ENCODE data around the gene TUBB4B. TPM values are rescaled to one million over a fixed set of nuclear protein-coding genes. Genes with fewer than 3 reads are reported as not detected.

TUBB4B gene
- total RNA-seq, 5 donors from 2014 or later (not counting 1 experiment from before 2014, with no cell fraction given), result 50.6 to 118 (median 95.3) TPM

DNA sequence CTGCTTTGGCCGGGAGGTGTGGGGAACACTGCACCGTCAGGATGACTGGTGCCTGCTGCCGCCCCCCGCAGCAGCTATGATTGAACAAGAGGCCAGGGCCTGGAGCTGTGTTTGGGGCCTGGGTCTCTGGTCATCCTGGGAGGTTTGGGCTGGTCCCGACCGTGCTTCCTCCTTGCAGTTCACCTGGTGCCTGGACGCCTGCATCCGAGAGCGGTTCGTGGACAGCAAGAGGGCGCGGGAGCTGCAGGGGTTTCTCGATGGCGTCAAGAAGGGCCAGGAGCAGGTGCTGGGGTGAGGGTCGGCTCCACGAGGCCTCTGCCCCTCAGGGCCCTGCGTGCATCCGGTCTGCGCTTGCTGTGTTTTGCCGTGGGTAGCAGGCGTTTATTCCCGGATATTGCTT, 23.0 kb downstream of the TUBB4B start:
- H3K4me3 ChIP-seq (ENCODE audit: control insufficient read depth in 1 of 2, extremely low read depth in 1 of 2, low read length in 1 of 2), result no peak overlapping the region
- Mint-ChIP-seq H3K36me3 (peaks cover 20% of the 10 kb centered on the region), H3K27ac (no peak overlapping the region), H3K9me3 (no peaks in the 10 kb centered on the region), H3K4me1 (peaks cover 3 to 7% (median 6%) of the 10 kb centered on the region in 3 donors), H3K27me3 (no peaks in the 10 kb centered on the region), H3K4me3 (no peak overlapping the region)
- H3K27me3 ChIP-seq (replicated peaks in 1 of 2; ENCODE audit: control insufficient read depth in 2 of 2, extremely low read depth in 1 of 2, insufficient read depth in 2 of 2, low read length in 1 of 2), result no peaks in the 10 kb centered on the region
- H3K9me3 ChIP-seq, result no peaks in the 10 kb centered on the region
- WGBS (ENCODE audit: insufficient coverage), result 98% methylated on average over 22 of the region's 22 CpGs
- ChIA-PET CTCF (no interaction called here), POLR2A (interaction anchor here in 1 of 2 donors (0.6 kb wide), 1 partner anchor 101 kb away, joined by 3 read pairs; no protein-coding TSS in a partner anchor)
- H3K27ac ChIP-seq (ENCODE audit: low read length), result no peak overlapping the region
- H3K4me1 ChIP-seq (ENCODE audit: control insufficient read depth in 1 of 2, extremely low read depth in 1 of 2, insufficient read depth in 2 of 2, low read length in 2 of 2), result peaks cover 0 to 5% of the 10 kb centered on the region in 2 experiments
- DNase-seq, result no peak
- ATAC-seq (replicated peaks in 1 of 4), result no peak
- H3K36me3 ChIP-seq (ENCODE audit: control insufficient read depth in 2 of 2, extremely low read depth in 1 of 2, insufficient read depth in 1 of 2, low read length in 1 of 2), result peaks cover 17 to 42% of the 10 kb centered on the region in 2 donors

DNA sequence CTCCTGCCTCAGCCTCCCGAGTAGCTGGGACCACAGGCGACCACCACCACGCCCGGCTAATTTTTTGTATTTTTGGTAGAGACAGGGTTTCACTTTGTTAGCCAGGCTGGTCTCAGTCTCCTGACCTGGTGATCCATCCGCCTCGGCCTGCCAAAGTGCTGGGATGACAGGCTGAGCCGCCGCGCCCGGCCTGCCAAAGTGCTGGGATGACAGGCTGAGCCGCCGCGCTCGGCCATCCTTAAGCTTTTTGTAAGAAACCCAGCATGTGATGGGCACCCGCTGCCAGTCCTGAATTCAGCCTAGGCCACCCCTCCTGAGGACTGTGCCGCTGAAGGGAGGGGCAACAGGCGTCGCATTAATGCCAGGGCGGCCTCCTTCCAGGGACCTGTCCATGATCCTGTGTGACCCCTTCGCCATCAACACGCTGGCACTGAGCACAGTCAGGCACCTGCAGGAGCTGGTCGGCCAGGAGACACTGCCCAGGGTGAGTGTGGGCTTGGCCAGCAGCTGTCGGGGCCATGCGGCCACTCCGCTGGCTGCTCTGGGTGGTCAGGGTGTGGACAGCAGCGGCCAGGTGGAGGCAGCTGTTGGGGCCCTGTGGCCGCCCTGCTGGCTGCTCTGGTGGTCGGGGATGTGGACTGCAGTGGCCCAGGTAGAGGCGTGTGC, 24.5 kb downstream of the TUBB4B start:
- Mint-ChIP-seq H3K9me3 (no peaks in the 10 kb centered on the region), H3K27me3 (no peaks in the 10 kb centered on the region), H3K4me1 (peaks cover 7 to 16% (median 13%) of the 10 kb centered on the region in 3 donors), H3K27ac (no peak overlapping the region), H3K36me3 (peaks cover 25% of the 10 kb centered on the region), H3K4me3 (no peak overlapping the region)
- WGBS (ENCODE audit: insufficient coverage), result 94% methylated on average over 27 of the region's 29 CpGs
- ATAC-seq (replicated peaks in 1 of 4) (no peak), DNase-seq (no peak)
- H3K4me3 ChIP-seq (ENCODE audit: control insufficient read depth in 1 of 2, extremely low read depth in 1 of 2, low read length in 1 of 2), result no peak overlapping the region
- no peaks in the 10 kb centered on the region for H3K27me3 ChIP-seq (replicated peaks in 1 of 2; ENCODE audit: control insufficient read depth in 2 of 2, extremely low read depth in 1 of 2, insufficient read depth in 2 of 2, low read length in 1 of 2)
- peaks cover 18 to 46% of the 10 kb centered on the region in 2 donors for H3K36me3 ChIP-seq (ENCODE audit: control insufficient read depth in 2 of 2, extremely low read depth in 1 of 2, insufficient read depth in 1 of 2, low read length in 1 of 2)
- ChIA-PET POLR2A (no interaction called here), CTCF (no interaction called here)
- H3K4me1 ChIP-seq (ENCODE audit: control insufficient read depth in 1 of 2, extremely low read depth in 1 of 2, insufficient read depth in 2 of 2, low read length in 2 of 2), result peaks cover 0 to 6% of the 10 kb centered on the region in 2 experiments
- no peaks in the 10 kb centered on the region for H3K9me3 ChIP-seq
- no peak overlapping the region for H3K27ac ChIP-seq (ENCODE audit: low read length)

DNA sequence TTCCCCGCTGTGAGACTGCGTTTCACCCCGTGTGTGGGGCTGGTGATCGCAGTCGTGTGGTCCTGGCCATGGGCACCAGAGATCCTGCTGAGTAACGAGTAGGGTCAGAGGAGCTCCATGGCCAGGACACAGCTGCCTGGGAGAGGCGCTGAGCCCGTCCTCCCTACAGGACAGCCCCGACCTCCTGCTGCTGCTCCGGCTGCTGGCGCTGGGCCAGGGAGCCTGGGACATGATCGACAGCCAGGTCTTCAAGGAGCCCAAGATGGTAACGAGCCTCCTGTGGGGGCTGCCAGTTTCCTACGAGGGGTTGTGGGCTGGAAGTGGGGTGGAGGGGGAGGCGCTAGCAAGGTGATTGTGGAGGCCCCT, 25.1 kb downstream of the TUBB4B start:
- Histone ChIP-seq H3K27me3 (replicated peaks in 1 of 2; ENCODE audit: control insufficient read depth in 2 of 2, extremely low read depth in 1 of 2, insufficient read depth in 2 of 2, low read length in 1 of 2) (no peaks in the 10 kb centered on the region), H3K36me3 (ENCODE audit: control insufficient read depth in 2 of 2, extremely low read depth in 1 of 2, insufficient read depth in 1 of 2, low read length in 1 of 2) (peaks cover 18 to 46% of the 10 kb centered on the region in 2 donors), H3K4me1 (ENCODE audit: control insufficient read depth in 1 of 2, extremely low read depth in 1 of 2, insufficient read depth in 2 of 2, low read length in 2 of 2) (peaks cover 4 to 11% of the 10 kb centered on the region in 2 experiments), H3K9me3 (no peaks in the 10 kb centered on the region), H3K4me3 (ENCODE audit: control insufficient read depth in 1 of 2, extremely low read depth in 1 of 2, low read length in 1 of 2) (no peak overlapping the region), H3K27ac (ENCODE audit: low read length) (no peak overlapping the region)
- 99% methylated on average over 14 of the region's 15 CpGs for WGBS (ENCODE audit: insufficient coverage)
- H3K9me3 Mint-ChIP-seq, result no peaks in the 10 kb centered on the region
- no peak for DNase-seq
- no peak for ATAC-seq (replicated peaks in 1 of 4)
- no peaks in the 10 kb centered on the region for H3K27me3 Mint-ChIP-seq
- H3K36me3 Mint-ChIP-seq, result peaks cover 25% of the 10 kb centered on the region
- peaks cover 11 to 18% (median 16%) of the 10 kb centered on the region in 3 donors for H3K4me1 Mint-ChIP-seq
- ChIA-PET CTCF (no interaction called here), POLR2A (no interaction called here)
- no peak overlapping the region for H3K27ac Mint-ChIP-seq
- no peak overlapping the region for H3K4me3 Mint-ChIP-seq

DNA sequence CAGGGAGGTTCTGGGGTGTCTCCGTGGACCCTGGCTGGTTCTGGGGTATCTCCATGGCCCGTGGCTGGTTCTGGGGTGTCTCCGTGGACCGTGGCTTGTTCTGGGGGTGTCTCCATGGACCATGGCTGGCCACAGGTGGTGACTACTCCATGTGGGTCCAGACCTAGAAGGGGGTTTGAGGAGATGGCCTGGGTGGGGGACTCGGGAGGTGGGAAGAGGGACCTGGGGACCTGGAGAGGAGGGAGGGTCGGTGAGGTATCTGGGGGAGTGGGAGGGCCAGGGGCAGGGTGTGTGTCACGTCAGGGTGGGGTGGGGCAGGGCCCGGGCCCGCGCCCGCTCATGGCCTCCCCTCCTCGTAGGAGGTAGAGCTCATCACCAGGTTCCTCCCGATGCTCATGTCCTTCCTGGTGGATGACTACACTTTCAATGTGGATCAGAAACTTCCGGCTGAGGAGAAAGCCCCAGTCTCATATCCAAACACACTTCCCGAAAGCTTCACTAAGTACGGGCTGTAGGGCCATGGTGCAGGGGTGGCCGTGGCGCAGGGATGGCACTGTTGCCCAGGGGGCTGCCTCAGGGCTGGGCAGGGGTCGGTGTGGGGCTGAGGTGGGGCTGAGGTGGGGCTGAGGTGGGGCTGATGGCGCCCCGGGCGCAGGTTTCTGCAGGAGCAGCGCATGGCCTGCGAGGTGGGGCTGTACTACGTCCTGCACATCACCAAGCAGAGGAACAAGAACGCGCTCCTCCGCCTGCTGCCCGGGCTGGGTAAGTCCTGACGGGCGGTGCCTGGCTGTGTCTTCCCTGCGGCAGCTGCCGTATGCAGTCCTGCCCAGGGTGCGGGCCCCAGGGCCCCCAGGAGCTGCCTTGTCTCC, 25.7 kb downstream of the TUBB4B start:
- H3K27me3 Mint-ChIP-seq, result no peaks in the 10 kb centered on the region
- ATAC-seq (replicated peaks in 1 of 4) (no peak), DNase-seq (no peak)
- H3K9me3 Mint-ChIP-seq, result no peaks in the 10 kb centered on the region
- no peak overlapping the region for H3K27ac Mint-ChIP-seq
- H3K27me3 ChIP-seq (replicated peaks in 1 of 2; ENCODE audit: control insufficient read depth in 2 of 2, extremely low read depth in 1 of 2, insufficient read depth in 2 of 2, low read length in 1 of 2), result no peaks in the 10 kb centered on the region
- ChIA-PET CTCF (no interaction called here), POLR2A (interaction anchor here in 1 of 2 donors (0.6 to 0.7 kb wide), 2 partner anchors 162 to 488 kb away, joined by 5 to 6 read pairs; no protein-coding TSS in a partner anchor)
- no peak overlapping the region for H3K4me3 Mint-ChIP-seq
- peaks cover 7 to 18% of the 10 kb centered on the region in 2 experiments for H3K4me1 ChIP-seq (ENCODE audit: control insufficient read depth in 1 of 2, extremely low read depth in 1 of 2, insufficient read depth in 2 of 2, low read length in 2 of 2)
- H3K9me3 ChIP-seq, result no peaks in the 10 kb centered on the region
- no peak overlapping the region for H3K4me3 ChIP-seq (ENCODE audit: control insufficient read depth in 1 of 2, extremely low read depth in 1 of 2, low read length in 1 of 2)
- WGBS (ENCODE audit: insufficient coverage), result 96% methylated on average over 15 of the region's 34 CpGs
- H3K36me3 ChIP-seq (ENCODE audit: control insufficient read depth in 2 of 2, extremely low read depth in 1 of 2, insufficient read depth in 1 of 2, low read length in 1 of 2), result peaks cover 18 to 46% of the 10 kb centered on the region in 2 donors
- H3K36me3 Mint-ChIP-seq, result peaks cover 21% of the 10 kb centered on the region
- H3K27ac ChIP-seq (ENCODE audit: low read length), result no peak overlapping the region
- H3K4me1 Mint-ChIP-seq, result peaks cover 17 to 24% (median 19%) of the 10 kb centered on the region in 3 donors

DNA sequence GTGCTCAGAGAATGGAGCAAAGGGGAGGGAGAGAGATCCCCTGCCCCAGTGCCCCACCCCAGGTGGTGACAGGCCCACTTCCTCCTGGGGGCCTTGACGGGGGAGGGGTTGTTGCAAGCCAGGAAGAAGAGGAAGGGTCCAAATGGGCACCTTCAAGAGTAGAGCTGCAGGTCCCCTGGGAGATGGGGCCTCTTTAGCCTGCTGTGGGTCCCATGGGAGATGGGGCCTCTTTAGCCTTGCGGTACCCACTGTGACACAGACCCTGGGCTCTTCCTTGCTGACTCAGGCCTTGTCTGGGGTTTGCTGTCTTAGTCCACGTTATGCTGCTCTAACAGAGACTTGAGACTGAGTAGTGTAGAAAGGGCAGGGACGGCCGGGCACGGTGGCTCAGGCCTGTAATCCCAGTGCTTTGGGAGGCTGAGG, 26.9 kb downstream of the TUBB4B start:
- H3K27ac Mint-ChIP-seq, result no peak overlapping the region
- Histone ChIP-seq H3K27ac (ENCODE audit: low read length) (no peak overlapping the region), H3K4me1 (ENCODE audit: control insufficient read depth in 1 of 2, extremely low read depth in 1 of 2, insufficient read depth in 2 of 2, low read length in 2 of 2) (peaks cover 11 to 26% of the 10 kb centered on the region in 2 experiments), H3K9me3 (no peaks in the 10 kb centered on the region), H3K36me3 (ENCODE audit: control insufficient read depth in 2 of 2, extremely low read depth in 1 of 2, insufficient read depth in 1 of 2, low read length in 1 of 2) (peaks cover 27 to 57% of the 10 kb centered on the region in 2 donors), H3K27me3 (replicated peaks in 1 of 2; ENCODE audit: control insufficient read depth in 2 of 2, extremely low read depth in 1 of 2, insufficient read depth in 2 of 2, low read length in 1 of 2) (no peaks in the 10 kb centered on the region), H3K4me3 (ENCODE audit: control insufficient read depth in 1 of 2, extremely low read depth in 1 of 2, low read length in 1 of 2) (no peak overlapping the region)
- H3K9me3 Mint-ChIP-seq, result no peaks in the 10 kb centered on the region
- peaks cover 20% of the 10 kb centered on the region for H3K36me3 Mint-ChIP-seq
- no peaks in the 10 kb centered on the region for H3K27me3 Mint-ChIP-seq
- ChIA-PET CTCF (no interaction called here), POLR2A (no interaction called here)
- H3K4me3 Mint-ChIP-seq, result no peak overlapping the region
- ATAC-seq (replicated peaks in 1 of 4), result no peak
- H3K4me1 Mint-ChIP-seq, result peaks cover 19 to 24% (median 19%) of the 10 kb centered on the region in 3 donors
- 100% methylated on average over 1 of the region's 6 CpGs for WGBS (ENCODE audit: insufficient coverage)
- DNase-seq, result no peak

DNA sequence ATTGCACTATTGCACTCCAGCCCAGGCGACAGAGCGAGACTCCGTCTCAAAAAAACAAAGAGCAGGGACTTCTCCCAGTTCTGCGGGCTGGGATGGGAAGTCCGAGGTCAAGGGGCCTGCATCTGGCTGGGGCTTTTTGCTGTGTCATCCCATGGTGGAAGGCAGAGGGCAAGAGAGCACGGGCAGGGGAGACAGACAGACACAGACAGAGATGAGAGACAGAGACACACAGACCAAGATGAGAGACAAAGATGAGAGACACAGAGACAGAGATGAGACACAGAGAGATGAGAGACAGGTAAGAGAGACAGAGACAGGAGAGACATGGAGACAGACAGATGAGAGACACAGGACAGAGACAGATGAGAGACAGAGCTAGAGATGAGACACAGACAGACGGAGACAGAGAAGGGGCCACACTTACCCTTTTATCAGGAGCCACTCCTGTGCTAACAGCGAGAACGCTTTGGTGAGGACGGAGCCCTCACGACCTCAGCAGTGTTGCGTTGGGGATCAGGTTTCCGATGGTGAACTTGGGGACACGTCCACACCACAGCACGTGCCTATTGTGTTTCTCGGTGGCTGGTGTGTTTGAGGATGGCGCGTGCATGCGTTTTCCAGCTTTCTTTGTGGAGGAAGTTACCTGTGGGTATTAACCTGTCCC, 27.6 kb downstream of the TUBB4B start:
- no peaks in the 10 kb centered on the region for H3K9me3 Mint-ChIP-seq
- POLR2A ChIA-PET, result no interaction called here
- H3K27ac ChIP-seq (ENCODE audit: low read length), result no peak overlapping the region
- peaks cover 19 to 24% (median 19%) of the 10 kb centered on the region in 3 donors for H3K4me1 Mint-ChIP-seq
- H3K4me3 Mint-ChIP-seq, result no peak overlapping the region
- ATAC-seq (replicated peaks in 1 of 4) (no peak), DNase-seq (no peak)
- peaks cover 0 to 3% of the 10 kb centered on the region in 2 experiments for H3K27me3 ChIP-seq (replicated peaks in 1 of 2; ENCODE audit: control insufficient read depth in 2 of 2, extremely low read depth in 1 of 2, insufficient read depth in 2 of 2, low read length in 1 of 2)
- H3K4me1 ChIP-seq (ENCODE audit: control insufficient read depth in 1 of 2, extremely low read depth in 1 of 2, insufficient read depth in 2 of 2, low read length in 2 of 2), result peaks cover 11 to 26% of the 10 kb centered on the region in 2 experiments
- H3K27me3 Mint-ChIP-seq, result no peaks in the 10 kb centered on the region
- H3K9me3 ChIP-seq, result no peaks in the 10 kb centered on the region
- WGBS (ENCODE audit: insufficient coverage), result 86% methylated on average over 9 of the region's 19 CpGs
- H3K4me3 ChIP-seq (ENCODE audit: control insufficient read depth in 1 of 2, extremely low read depth in 1 of 2, low read length in 1 of 2), result no peak overlapping the region
- no peak overlapping the region for H3K27ac Mint-ChIP-seq
- H3K36me3 Mint-ChIP-seq, result peaks cover 24% of the 10 kb centered on the region
- CTCF ChIA-PET, result no interaction called here
- H3K36me3 ChIP-seq (ENCODE audit: control insufficient read depth in 2 of 2, extremely low read depth in 1 of 2, insufficient read depth in 1 of 2, low read length in 1 of 2), result peaks cover 27 to 63% of the 10 kb centered on the region in 2 donors
